GM18526 (cell line): Measurements from ENCODE around the gene ABCA7.
A peak's percentile ranks its signal among the peaks of the same experiment; 100 is the strongest.

ENCODE experiments used
- POLR2A ChIP-seq: IDR thresholded peaks from 3 replicates; pipeline ENCODE4 v1.6.1; 2011; ENCODE audit not compliant: insufficient read length; ENCODE audit errors: extremely low read depth

Gene ABCA7

DNA sequence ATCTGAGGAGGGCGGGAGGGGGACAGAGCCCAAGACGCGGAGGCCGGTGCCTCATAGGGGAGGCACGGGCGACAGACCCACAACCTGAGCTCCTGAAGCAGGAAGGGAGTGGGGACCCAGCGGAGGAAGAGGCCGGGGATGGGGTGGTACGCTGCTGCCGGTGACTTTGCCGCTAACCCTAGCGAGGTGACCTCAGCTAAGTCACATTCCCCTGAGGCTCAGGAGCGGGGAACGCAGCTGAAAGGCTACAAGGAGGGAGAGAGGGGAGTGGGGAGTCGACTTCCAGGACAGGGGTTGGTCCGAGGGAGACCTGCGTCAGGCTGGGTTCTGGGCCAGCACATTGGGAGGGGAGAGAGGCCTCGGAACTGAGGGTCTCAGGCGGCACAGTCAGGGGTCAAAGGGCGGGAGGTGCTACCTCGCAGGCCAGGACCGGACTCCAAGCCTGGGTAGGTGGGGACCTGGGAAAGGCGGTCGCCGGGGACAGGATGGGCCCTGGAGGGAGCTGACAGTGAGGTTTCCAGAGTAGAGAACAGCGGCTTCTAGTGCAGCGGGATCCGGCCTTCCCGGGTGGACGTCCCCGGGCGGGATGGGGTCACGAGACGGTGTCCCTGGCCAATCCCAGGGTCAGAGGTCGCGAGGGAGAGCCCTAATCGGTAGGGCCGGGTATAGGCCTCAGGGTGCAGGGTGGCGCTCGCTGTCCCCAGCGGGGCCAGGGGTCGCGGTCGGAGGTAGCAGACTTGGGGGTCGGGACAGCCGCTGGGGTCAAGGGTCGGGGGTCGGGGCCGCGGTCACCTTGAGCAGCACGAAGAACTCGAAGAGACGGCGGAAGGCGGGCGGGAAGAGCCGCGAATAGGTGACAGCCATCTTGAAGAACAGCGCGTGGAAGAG, 19.7 kb upstream of the ABCA7 start:
- TF ChIP-seq POLR2A, result no peak

DNA sequence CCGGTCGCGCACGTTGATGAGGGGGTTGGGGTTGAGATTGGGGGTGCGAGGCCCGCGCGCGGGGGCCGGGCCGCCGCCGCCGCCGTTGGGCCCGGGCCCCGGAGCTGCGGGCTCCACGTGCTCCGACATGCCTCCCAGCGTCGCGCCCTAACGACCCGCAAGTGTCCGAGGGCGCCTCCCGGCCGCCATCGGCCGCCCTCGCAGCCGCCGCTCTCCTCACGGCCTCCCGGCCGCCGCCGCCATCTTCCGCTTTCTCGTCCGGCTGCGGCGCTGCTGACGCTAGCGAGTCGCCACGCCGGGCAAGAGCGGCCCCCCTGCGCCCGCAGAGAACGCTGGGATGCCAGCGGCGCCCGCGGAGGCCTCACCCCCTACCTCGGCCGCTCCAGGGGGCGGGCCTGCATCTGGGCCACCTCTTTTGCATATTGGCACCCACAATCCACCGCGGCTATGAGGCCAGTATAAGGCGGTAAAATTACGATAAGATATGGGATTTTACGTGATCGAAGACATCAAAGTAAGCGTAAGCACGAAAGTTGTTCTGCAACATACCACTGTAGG, 19.0 kb upstream of the ABCA7 start, which contains the start of gene TMEM259:
Gene TMEM259, minus strand, starts transcription at position 256 of the 558 bp plus-strand sequence. Its CDS starts 127 bp downstream, at position 129.
- peak; percentile 81 for TF ChIP-seq POLR2A

DNA sequence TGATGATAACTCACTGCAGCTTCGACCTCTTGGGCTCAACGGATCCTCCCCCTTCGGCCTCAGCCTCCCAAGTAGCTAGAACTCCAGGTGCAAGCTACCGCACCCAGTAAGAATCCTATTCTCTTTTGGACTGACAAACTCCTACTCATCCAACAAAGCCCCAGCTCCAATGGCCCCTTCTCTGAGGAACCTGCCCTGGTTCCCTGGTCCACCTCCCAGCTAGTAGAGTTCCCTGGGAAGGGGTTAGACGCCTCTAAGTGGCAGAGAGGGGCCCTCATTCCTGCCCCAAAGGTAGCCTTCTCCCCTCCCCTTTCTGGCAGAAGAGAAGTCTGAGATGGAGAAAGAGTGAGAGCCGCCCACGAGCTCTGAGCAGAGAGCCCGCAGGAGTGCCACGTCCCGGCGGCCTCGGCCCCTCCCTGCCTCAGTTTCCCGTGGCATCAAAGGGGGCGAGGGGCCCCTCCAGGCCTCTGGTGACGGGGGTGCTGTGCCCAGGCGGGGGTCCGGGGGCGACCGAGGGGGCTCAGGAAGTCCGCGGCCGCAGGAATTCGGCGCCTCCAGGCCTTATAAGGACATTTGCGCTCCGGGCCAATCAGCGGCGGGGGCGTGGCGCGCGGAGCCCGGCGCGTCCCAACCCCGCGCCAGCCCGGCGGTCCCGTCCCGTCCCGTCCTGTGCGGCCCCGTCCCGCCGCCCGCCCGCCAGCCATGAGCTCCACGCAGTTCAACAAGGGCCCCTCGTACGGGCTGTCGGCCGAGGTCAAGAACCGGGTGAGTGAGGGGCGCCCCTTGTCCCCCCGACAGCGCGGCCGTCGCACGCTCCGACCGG, 13.7 kb upstream of the ABCA7 start, which contains the start of gene CNN2:
Gene CNN2, plus strand, starts transcription at position 649 of the 823 bp plus-strand sequence. Its CDS starts 54 bp downstream, at position 703.
- TF ChIP-seq POLR2A, result peak; percentile 72

DNA sequence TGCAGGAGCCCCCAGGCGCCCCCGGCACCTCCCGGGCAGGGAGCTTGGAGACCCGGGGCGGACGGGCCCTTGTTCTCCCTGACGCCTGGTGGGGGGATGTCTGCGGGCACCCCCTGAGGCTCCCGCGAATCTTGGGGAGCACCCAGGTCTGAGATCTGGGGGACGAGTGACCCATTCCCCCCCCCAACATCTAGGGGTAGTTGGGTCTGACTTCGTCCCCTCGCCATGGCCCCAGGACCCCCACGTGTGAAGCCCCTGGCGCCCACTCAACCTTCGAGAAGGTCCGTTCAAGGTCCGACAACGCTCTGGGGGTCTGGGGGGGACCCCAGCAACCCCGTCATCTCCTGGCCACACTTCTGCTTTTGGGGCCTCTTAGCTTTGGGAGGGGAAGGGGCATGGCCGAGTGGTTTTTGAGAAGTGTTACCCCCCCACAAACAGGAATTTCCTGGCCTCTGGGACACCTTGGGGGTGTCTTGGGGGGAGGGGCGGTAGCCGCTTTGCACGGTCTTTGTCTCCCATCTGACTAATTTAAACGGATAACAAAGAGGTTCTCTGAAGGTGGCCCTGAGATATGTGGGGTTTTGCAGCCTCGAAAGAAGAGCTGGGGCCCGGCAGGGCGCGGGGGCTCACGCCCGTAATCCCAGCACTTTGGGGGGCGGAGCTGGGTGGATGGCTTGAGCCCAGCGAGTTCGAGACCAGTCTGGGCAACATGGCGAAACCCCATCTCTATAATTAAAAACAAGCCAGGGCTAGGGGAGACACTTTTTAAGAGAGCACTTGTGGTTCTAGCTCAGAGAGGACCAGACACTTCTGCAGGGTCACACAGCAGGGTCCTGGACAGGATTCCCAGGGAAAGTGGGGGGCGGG, 12.9 kb upstream of the ABCA7 start:
- TF ChIP-seq POLR2A, result no peak

GRCh38 chr19:1027650-1028061, 12.3 kb upstream of the ABCA7 start:
- no peak for TF ChIP-seq POLR2A

GRCh38 chr19:1028062-1028926, 11.6 kb upstream of the ABCA7 start:
- peak; percentile 57 for TF ChIP-seq POLR2A

DNA sequence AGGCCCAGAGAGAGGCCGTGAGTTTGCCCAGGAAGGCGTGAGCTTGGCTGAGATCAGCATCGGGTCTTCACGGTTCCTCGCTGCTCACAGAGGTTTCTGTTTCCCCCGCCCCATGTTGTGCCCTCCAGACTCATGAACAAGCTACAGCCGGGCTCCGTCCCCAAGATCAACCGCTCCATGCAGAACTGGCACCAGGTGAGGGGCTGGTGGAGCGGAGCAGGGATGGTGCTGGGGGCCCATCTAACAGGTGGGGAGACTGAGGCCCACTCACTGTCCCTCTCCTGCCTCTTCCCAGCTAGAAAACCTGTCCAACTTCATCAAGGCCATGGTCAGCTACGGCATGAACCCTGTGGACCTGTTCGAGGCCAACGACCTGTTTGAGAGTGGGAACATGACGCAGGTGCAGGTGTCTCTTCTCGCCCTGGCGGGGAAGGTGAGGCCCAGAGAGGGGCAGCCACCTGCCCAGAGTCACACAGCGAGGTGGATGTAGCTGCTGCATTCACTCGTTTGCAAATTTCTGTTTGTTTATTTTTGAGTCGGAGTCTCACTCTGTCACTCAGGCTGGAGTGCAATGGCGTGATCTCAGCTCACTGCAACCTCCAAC, 7.5 kb upstream of the ABCA7 start:
- no peak for TF ChIP-seq POLR2A

DNA sequence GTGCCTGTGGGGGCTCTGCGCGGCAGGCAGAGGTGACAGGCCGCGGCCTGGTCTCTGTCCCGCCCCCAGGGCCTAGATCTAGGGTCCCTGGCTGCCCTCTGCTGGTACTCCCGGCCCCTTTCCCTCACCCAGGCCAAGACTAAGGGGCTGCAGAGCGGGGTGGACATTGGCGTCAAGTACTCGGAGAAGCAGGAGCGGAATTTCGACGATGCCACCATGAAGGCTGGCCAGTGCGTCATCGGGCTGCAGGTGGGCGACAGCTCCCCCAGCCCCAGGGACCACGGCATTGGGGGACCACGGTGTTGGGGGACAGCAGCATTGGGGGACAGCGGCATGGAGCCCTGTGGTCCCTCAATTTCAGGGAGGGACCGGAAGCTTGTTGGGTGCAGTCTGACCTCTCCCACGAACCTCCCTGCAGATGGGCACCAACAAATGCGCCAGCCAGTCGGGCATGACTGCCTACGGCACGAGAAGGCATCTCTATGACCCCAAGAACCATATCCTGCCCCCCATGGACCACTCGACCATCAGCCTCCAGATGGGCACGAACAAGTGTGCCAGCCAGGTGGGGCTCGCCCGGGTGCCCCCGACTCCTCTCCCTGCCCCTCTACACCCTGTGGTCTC, 3.8 kb upstream of the ABCA7 start:
- TF ChIP-seq POLR2A, result no peak

GRCh38 chr19:1037621-1038064, 2.3 kb upstream of the ABCA7 start:
- TF ChIP-seq POLR2A, result no peak

GRCh38 chr19:1038978-1039645, 795 bp upstream of the ABCA7 start:
- no peak for TF ChIP-seq POLR2A

GRCh38 chr19:1040476-1041271, 767 bp downstream of the ABCA7 start:
- TF ChIP-seq POLR2A, result no peak
